Middle frontal gyrus (tissue), 1 donor: Measurements from ENCODE around the gene PRR20G.

Experiments used
- DNase-seq: peaks from one replicate; pipeline ENCODE4 v3.0.0-alpha.2; 2015; ENCODE audit warnings: low spot score; ENCODE audit errors: extremely low spot score

PRR20G gene

DNA sequence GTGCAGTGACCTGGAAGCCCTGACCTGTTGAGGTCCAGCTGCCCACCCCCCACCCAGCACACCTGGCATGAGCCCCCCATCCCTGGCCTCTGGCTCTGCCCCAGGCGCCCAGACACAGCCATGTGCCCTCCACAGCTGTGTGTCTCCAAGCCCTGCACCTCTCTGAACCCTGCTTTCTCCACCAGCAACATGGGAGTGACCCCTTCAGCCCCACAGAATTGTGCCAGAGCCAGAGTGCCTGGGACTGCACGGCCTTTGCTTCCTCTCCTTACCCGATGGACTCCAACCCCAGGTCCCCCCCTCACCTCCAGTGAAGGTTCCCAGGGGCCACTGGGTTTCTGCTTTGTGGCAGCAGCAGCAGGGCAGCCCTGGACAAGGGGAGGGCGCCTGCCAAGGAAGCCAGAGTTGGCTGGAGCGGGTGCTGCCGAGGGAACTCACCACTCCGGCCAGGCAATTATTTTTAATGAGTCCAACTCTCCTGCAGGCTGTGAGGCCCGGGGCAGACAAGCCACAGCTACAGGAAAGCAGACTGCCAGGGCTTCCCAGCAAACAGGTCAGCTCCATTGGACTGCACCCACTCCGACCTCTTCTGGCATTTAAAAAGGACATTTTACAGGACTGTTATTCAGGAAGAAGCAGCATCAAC, 24.1 kb downstream of the PRR20G start:
- DNase-seq = no peak

- DNase-seq = no peak
Measured at GRCh38 chr3:127263037-127263436, 24.8 kb downstream of the PRR20G start.

DNA sequence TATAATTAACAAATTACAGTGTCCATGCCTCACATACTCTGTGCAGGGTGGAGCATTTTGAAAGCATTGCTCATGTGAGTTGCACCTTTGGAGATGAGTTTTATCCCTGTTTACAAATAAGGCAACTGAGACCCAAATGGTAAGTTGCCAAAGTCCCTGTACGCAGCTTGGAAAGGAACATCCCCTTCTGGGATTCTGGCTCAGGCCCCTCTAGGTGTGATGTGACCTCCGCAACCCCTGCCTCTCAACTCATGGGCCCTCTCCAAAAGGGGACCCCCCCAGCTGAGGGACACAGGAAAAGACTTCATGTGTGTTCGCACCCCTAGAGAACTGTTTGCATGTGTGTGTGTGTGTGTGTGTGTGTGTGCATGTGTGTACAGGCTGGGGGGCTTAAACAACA, 25.3 kb downstream of the PRR20G start:
- no peak for DNase-seq

- DNase-seq = no peak
Measured at GRCh38 chr3:127261925-127262324, 25.9 kb downstream of the PRR20G start.

- no peak for DNase-seq
Measured at GRCh38 chr3:127260826-127261555, 26.9 kb downstream of the PRR20G start.

GRCh38 chr3:127260416-127260815, 27.4 kb downstream of the PRR20G start:
- DNase-seq = no peak

DNA sequence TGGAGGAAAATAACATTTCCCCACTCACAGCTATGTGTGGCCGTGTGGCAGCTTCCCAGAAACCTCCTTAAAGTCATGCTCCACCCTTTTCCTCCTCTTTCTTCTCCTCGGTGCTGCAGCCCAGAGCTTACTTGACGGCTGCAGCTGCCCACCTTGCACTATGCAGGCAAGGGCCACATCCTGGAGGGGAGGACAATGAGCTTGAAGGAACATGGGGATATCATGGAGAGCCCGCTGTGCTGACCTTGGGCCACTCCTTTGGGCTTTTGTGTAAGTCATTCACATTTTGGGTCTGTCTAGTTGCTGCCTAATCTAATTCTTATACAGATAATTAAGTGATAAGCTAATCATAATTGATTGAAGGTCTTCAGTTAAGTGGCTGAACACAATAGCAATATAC, 28.0 kb downstream of the PRR20G start:
- DNase-seq = no peak

GRCh38 chr3:127258733-127259132, 29.1 kb downstream of the PRR20G start:
- DNase-seq = no peak

DNA sequence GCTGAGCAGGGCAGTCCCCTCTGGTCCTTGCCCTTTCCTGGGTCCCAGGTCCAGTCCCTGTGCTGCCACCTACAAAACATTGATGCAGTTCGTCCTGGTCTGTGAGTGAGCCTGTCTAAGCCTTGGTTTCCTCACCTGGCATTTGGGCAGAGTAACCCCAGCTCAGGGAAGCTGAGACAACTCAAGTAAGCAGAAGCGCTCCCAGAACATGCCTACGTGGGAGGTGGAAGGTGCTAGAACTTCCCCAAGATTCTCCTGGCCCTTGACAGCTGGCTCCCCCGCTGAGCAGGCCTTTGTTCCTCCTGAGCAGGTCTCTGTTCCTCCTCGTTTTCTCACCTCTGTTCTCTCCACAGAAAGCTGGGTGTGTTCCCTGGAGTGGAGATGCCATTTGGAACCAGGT, 30.5 kb downstream of the PRR20G start:
- no peak for DNase-seq

- DNase-seq = no peak
Measured at GRCh38 chr3:127256733-127257271, 31.0 kb downstream of the PRR20G start.

- no peak for DNase-seq
Measured at GRCh38 chr3:127256138-127256537, 31.7 kb downstream of the PRR20G start.

- no peak for DNase-seq
Measured at GRCh38 chr3:127255516-127255915, 32.3 kb downstream of the PRR20G start.

- no peak for DNase-seq
Measured at GRCh38 chr3:127254730-127255129, 33.1 kb downstream of the PRR20G start.

GRCh38 chr3:127254033-127254644, 33.7 kb downstream of the PRR20G start:
- DNase-seq = no peak

GRCh38 chr3:127253491-127253890, 34.4 kb downstream of the PRR20G start:
- DNase-seq = no peak

DNA sequence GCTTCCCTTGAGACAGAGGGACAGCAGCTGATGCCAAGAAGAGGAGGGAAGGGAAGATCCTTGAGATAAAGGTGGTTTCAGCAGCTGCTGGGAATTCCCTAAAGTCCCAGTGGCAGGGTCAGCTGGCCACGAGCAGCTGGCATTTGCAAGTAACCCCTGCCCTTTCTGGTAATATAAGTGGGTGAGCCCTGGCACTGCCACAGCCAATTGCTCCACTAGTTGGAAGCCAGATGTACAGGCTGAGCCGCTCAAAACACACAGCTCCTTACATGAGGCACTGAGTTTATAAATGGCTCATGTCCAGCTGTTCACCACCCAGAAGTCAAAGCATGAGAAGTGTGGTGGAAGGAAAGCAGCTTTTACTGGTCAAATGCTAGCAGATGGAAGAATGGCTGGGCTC, 35.4 kb downstream of the PRR20G start:
- DNase-seq = no peak

DNA sequence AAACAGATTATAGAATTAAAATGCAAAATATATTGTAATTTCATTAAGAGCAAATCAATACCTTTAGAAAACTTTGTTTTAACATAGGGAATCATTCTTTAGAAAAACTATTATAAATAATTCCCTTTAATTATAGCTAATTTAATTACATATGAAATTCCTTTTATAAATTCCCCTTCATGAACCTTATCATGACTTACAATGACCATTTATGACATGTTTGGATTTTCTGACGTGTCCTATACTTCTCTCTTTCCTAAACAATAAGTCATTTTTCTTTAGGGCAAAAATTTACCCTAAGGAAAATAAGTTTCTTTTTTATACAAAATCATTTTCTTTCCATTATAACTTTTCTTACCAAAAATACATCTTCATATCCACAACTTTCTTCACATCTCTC, 37.8 kb downstream of the PRR20G start:
- no peak for DNase-seq

DNA sequence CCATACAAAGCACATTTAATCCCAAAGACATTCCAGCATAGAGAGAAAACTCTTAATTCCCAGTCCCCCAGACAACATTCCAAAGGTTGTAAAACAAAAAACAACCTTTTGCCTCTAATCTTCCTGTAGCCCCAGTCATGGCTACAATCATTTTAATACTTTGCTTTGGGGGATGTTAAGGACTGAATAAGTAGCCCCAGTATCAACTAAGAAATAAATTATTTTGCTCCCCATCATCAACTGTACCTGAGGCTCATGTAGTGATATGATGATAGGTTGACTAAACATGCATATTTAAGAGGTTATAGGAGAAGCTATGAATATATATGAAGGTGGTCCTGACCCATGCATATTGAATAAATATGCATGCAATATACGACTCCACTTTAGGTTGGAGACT, 40.6 kb downstream of the PRR20G start:
- DNase-seq = no peak

DNA sequence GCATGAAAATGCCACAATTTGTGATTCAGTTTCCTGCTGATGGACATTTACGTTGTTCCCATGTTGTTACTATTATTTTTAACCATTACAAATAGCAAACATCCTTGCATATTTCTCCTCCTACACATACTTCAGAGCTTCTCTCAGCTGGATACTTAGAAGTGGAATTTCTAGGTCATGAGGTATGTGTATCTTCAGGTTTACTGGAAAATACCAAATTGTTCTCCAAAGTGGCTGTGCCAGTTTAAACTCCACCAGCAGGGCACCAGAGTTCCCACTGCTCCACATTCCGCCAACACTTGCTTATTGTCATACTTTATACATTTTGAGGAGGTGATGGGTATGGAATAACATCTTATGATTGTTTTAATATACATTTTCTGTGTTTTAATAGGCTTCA, 49.2 kb downstream of the PRR20G start:
- DNase-seq = no peak

GRCh38 chr3:127237835-127238234, 50.0 kb downstream of the PRR20G start:
- no peak for DNase-seq

GRCh38 chr3:127235706-127236105, 52.1 kb downstream of the PRR20G start:
- no peak for DNase-seq

- DNase-seq = no peak
Measured at GRCh38 chr3:127234778-127235177, 53.1 kb downstream of the PRR20G start.
